Testis (tissue), 2 donors: ENCODE measurements around the gene IQSEC3.

Source experiments
- CTCF ChIP-seq, 3 experiments: fragments of 450-650 bp in 2 of 3; fragments of 200-600 bp in 1 of 3; sonication (generic) in 1 of 3; IDR thresholded peaks; one replicate each; pipeline ENCODE4 v1.5.1; 2016 to 2019; ENCODE audit warnings: antibody characterized with exemption in 3 of 3, mild to moderate bottlenecking in 2 of 3, moderate library complexity in 1 of 3
- POLR2A ChIP-seq: fragments of 450-650 bp; IDR thresholded peaks from one replicate; pipeline ENCODE4 v1.6.1; 2017; ENCODE audit warnings: antibody characterized with exemption, mild to moderate bottlenecking, moderate library complexity

GRCh38 chr12:143964-144649, 77.5 kb downstream of the IQSEC3 start:
- TF ChIP-seq CTCF (IDR thresholded peaks at IDR 0.05) (no peak), POLR2A (no peak)
